GM18517 (cell line): ENCODE data around the gene TMEM178B.

Source experiments
- ATAC-seq: cut with Tn5 transposase; IDR thresholded peaks from one replicate; pipeline ENCODE4 v1.9.1; 2021; ENCODE audit warnings: mild to moderate bottlenecking, moderate library complexity; ENCODE audit not compliant: unreplicated experiment

Gene TMEM178B

GRCh38 chr7:141258559-141258958 lies 184.7 kb downstream of the TMEM178B start:
- ATAC-seq = no peak

GRCh38 chr7:141262101-141263090 lies 188.5 kb downstream of the TMEM178B start:
- ATAC-seq = no peak

- no peak for ATAC-seq
Measured at GRCh38 chr7:141263508-141263907, 189.6 kb downstream of the TMEM178B start.

- no peak for ATAC-seq
Measured at GRCh38 chr7:141263983-141264382, 190.1 kb downstream of the TMEM178B start.

- no peak for ATAC-seq
Measured at GRCh38 chr7:141264511-141264910, 190.6 kb downstream of the TMEM178B start.

GRCh38 chr7:141265668-141266067 lies 191.8 kb downstream of the TMEM178B start:
- ATAC-seq = no peak

GRCh38 chr7:141268614-141269013 lies 194.8 kb downstream of the TMEM178B start:
- ATAC-seq = no peak

- no peak for ATAC-seq
Measured at GRCh38 chr7:141271451-141271850, 197.6 kb downstream of the TMEM178B start.

- ATAC-seq = no peak
Measured at GRCh38 chr7:141272417-141272816, 198.6 kb downstream of the TMEM178B start.

GRCh38 chr7:141275350-141275749 lies 201.5 kb downstream of the TMEM178B start:
- no peak for ATAC-seq

- ATAC-seq = no peak
Measured at GRCh38 chr7:141276031-141276430, 202.2 kb downstream of the TMEM178B start.

- no peak for ATAC-seq
Measured at GRCh38 chr7:141280100-141280499, 206.2 kb downstream of the TMEM178B start.

GRCh38 chr7:141281311-141281710 lies 207.4 kb downstream of the TMEM178B start:
- no peak for ATAC-seq

GRCh38 chr7:141286522-141286921 lies 212.7 kb downstream of the TMEM178B start:
- ATAC-seq = no peak

GRCh38 chr7:141287936-141288335 lies 214.1 kb downstream of the TMEM178B start:
- ATAC-seq = no peak

GRCh38 chr7:141288626-141289025 lies 214.8 kb downstream of the TMEM178B start:
- no peak for ATAC-seq

GRCh38 chr7:141290365-141290764 lies 216.5 kb downstream of the TMEM178B start:
- ATAC-seq = no peak

GRCh38 chr7:141290973-141291372 lies 217.1 kb downstream of the TMEM178B start:
- ATAC-seq = no peak

GRCh38 chr7:141291541-141291940 lies 217.7 kb downstream of the TMEM178B start:
- no peak for ATAC-seq

- ATAC-seq = no peak
Measured at GRCh38 chr7:141294143-141294829, 220.4 kb downstream of the TMEM178B start.

GRCh38 chr7:141295367-141295895 lies 221.6 kb downstream of the TMEM178B start:
- no peak for ATAC-seq

- ATAC-seq = no peak
Measured at GRCh38 chr7:141300816-141301215, 227.0 kb downstream of the TMEM178B start.
